HepG2 (cell line): Measurements from ENCODE around the gene OST4. TPM values are rescaled to one million over a fixed set of nuclear protein-coding genes. Genes with fewer than 3 reads are reported as not detected.

ENCODE experiments used
- DMTF1 ChIP-seq: sonication (generic); formaldehyde crosslinking; IDR thresholded peaks from 2 replicates; pipeline ENCODE4 v1.4.0; 2020; ENCODE audit warnings: mild to moderate bottlenecking, missing genetic modification reagents
- FOSL1 ChIP-seq: sonication (generic); formaldehyde crosslinking; IDR thresholded peaks from 2 replicates; pipeline ENCODE4 v1.9.0; 2021; ENCODE audit warnings: missing genetic modification reagents, borderline replicate concordance
- GABPA ChIP-seq, 2 experiments: IDR thresholded peaks; 2 replicates each; pipeline ENCODE4 v1.6.1; 2011 to 2016; ENCODE audit warnings: low read depth in 2 of 2, low read length in 1 of 2, missing biosample characterization in 1 of 2, missing genetic modification characterization in 1 of 2
- HNF4G ChIP-seq, 2 experiments: sonication (generic) in 1 of 2; formaldehyde crosslinking in 1 of 2; IDR thresholded peaks; 2 replicates each; pipeline versions ENCODE4 v1.4.0 to v1.6.1; 2011 to 2020; ENCODE audit warnings: borderline replicate concordance in 2 of 2, low read depth in 2 of 2, mild to moderate bottlenecking in 2 of 2, low read length in 1 of 2, missing genetic modification reagents in 1 of 2, moderate library complexity in 1 of 2
- HNRNPK ChIP-seq: fragments of 200-400 bp; formaldehyde crosslinking; IDR thresholded peaks from 2 replicates; pipeline ENCODE4 v1.6.1; 2018; ENCODE audit warnings: low read length, low read depth, moderate library complexity, mild to moderate bottlenecking; ENCODE audit not compliant: poor library complexity, severe bottlenecking
- HNRNPL ChIP-seq: fragments of 200-400 bp; formaldehyde crosslinking; IDR thresholded peaks from 2 replicates; pipeline ENCODE4 v1.6.1; 2017; ENCODE audit warnings: mild to moderate bottlenecking, low read depth, low read length
- IRF9 ChIP-seq: sonication (generic); formaldehyde crosslinking; IDR thresholded peaks from 2 replicates; pipeline ENCODE4 v1.8.0; 2022; ENCODE audit warnings: missing genetic modification reagents, mild to moderate bottlenecking, borderline replicate concordance
- KAT8 ChIP-seq: IDR thresholded peaks from 2 replicates; pipeline ENCODE4 v1.6.1; 2016; ENCODE audit warnings: missing genetic modification reagents, missing compliant biosample characterization
- KMT2A ChIP-seq: sonication (generic); formaldehyde crosslinking; IDR thresholded peaks from 2 replicates; pipeline ENCODE4 v1.4.0; 2020; ENCODE audit warnings: missing genetic modification reagents
- NRL ChIP-seq: sonication (generic); formaldehyde crosslinking; IDR thresholded peaks from 2 replicates; pipeline ENCODE4 v1.5.0; 2020; ENCODE audit warnings: missing genetic modification reagents, mild to moderate bottlenecking, moderate library complexity, borderline replicate concordance
- RARA ChIP-seq: IDR thresholded peaks from 2 replicates; pipeline ENCODE4 v1.6.1; 2016; ENCODE audit warnings: missing genetic modification reagents, missing compliant biosample characterization
- RFXANK ChIP-seq: IDR thresholded peaks from 2 replicates; pipeline ENCODE4 v1.6.1; 2016
- RNF2 ChIP-seq: fragments of 450-650 bp; conservative IDR thresholded peaks from 2 replicates; pipeline ENCODE4 v1.6.1; 2016; ENCODE audit warnings: low read depth
- SMARCE1 ChIP-seq: fragments of 450-650 bp; IDR thresholded peaks from 2 replicates; pipeline ENCODE4 v1.6.1; 2017; ENCODE audit warnings: borderline replicate concordance
- SRSF4 ChIP-seq: fragments of 200-400 bp; formaldehyde crosslinking; IDR thresholded peaks from one replicate; pipeline ENCODE4 v1.6.1; 2018; ENCODE audit warnings: mild to moderate bottlenecking, low read depth, low read length, moderate library complexity; ENCODE audit not compliant: poor library complexity, severe bottlenecking
- ZBTB14 ChIP-seq: sonication (generic); formaldehyde crosslinking; IDR thresholded peaks from 2 replicates; pipeline ENCODE4 v1.4.0; 2020; ENCODE audit warnings: missing genetic modification reagents
- ZNF205 ChIP-seq: IDR thresholded peaks from 2 replicates; pipeline ENCODE4 v1.6.1; 2018; ENCODE audit warnings: missing biosample characterization, missing genetic modification reagents
- ZNF281 ChIP-seq: sonication (generic); formaldehyde crosslinking; IDR thresholded peaks from 2 replicates; pipeline ENCODE4 v1.4.0; 2020; ENCODE audit warnings: missing genetic modification reagents, borderline replicate concordance
- ZNF776 ChIP-seq: sonication (generic); formaldehyde crosslinking; IDR thresholded peaks from 2 replicates; pipeline ENCODE4 v1.4.0; 2020; ENCODE audit warnings: mild to moderate bottlenecking, missing genetic modification reagents
- ZSCAN5A ChIP-seq: sonication (generic); formaldehyde crosslinking; IDR thresholded peaks from 2 replicates; pipeline ENCODE4 v1.8.0; 2022; ENCODE audit warnings: mild to moderate bottlenecking, missing genetic modification reagents, borderline replicate concordance
- polyA plus RNA-seq, 8 experiments: library from polyadenylated mRNA; depleted of rRNA in 3 of 8; stranded (reverse) in 7 of 8; unstranded in 1 of 8; fragments of >200 nt; fragmentation: Illumina TruSeq in 4 of 8; extraction: Trizol in 4 of 8; gene quantifications; 2 replicates each; pipeline versions ENCODE4 v1.2.1 to v1.2.3, GENCODE V29; 2011 to 2016; ENCODE audit warnings: low read depth in 4 of 8, missing spikeins in 1 of 8, mixed read lengths in 1 of 8; ENCODE audit not compliant: insufficient read depth in 1 of 8
- total RNA-seq, 5 experiments: library from RNA; depleted of rRNA; stranded (reverse); fragments of >200 nt; fragmentation: Illumina TruSeq; extraction: Trizol; gene quantifications; 2 replicates each; pipeline ENCODE4 v1.2.3, GENCODE V29; 2016; ENCODE audit warnings: low read depth in 1 of 5

Gene OST4
- total and polyA plus RNA-seq, 2 of the 13 experiments (the other 11 are each of a cell fraction or from before 2014, with no cell fraction given), result 498 to 584 TPM

- TF ChIP-seq HNF4G (IDR thresholded peaks at IDR 0.05; ENCODE audit: borderline replicate concordance, low read depth, low read length) (no peak), HNF4G (CRISPR knock-in tag; IDR thresholded peaks at IDR 0.05; ENCODE audit: borderline replicate concordance, low read depth) (no peak), HNRNPK (no peak), IRF9 (CRISPR knock-in tag) (no peak), SMARCE1 (no peak), ZBTB14 (CRISPR knock-in tag) (no peak), ZNF281 (CRISPR knock-in tag) (no peak), DMTF1 (CRISPR knock-in tag) (no peak), ZNF776 (CRISPR knock-in tag) (no peak), ZSCAN5A (CRISPR knock-in tag) (no peak), RARA (no peak), HNRNPL (no peak), FOSL1 (CRISPR knock-in tag) (no peak), GABPA (IDR thresholded peaks at IDR 0.05; ENCODE audit: low read depth, low read length) (no peak), GABPA (CRISPR knock-in tag; IDR thresholded peaks at IDR 0.05; ENCODE audit: low read depth) (no peak), RNF2 (no peak), NRL (CRISPR knock-in tag) (peak; percentile 7; the same call in 1 of the 2 replicates), SRSF4 (no peak), RFXANK (no peak), KAT8 (CRISPR knock-in tag) (no peak), ZNF205 (CRISPR knock-in tag) (no peak), KMT2A (CRISPR knock-in tag) (0 out of 2 replicates have a peak, but pooled peaks have one; percentile 67)
Measured at GRCh38 chr2:27117995-27118524, 46.6 kb upstream of the OST4 start (continued).
